GM10266 (cell line): ENCODE results near the gene ZRANB3.
"Not testable (repeated sequence)": the region's sequence is repeated elsewhere in the genome, so short reads cannot be mapped to it uniquely, and the experiment has no call there.

Experiments
- DNase-seq: peaks from one replicate; pipeline ENCODE4 v3.0.0; 2012; ENCODE audit errors: extremely low spot score
- TF ChIP-seq, protein P1 (sequence below): IDR thresholded peaks from 2 replicates; pipeline ENCODE4 v1.5.1; 2012; ENCODE audit warnings: mild to moderate bottlenecking, low read depth; ENCODE audit not compliant: control insufficient read depth, insufficient read depth; ENCODE audit errors: missing control alignments

Gene ZRANB3

DNA sequence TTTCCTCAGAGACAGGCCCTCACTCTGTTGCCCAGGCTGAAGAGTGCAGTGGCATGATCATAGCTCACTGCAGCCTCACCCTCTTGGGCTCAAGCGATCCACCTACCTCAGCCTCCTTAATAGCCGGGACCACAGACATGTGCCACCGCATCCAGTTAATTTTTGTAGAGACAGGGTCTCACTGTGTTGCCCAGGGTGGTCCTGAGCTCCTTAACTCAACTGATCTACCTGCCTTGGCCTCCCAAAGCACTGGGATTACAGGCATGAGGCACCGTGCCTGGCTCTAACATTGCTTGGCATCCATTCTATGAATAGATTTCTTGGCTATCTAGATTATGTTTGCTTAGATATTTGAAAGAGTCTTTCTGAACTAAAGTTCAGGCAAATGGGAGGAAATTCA lies 21.9 kb upstream of the ZRANB3 start:
- DNase-seq, result no peak
- TF ChIP-seq, protein P1, sequence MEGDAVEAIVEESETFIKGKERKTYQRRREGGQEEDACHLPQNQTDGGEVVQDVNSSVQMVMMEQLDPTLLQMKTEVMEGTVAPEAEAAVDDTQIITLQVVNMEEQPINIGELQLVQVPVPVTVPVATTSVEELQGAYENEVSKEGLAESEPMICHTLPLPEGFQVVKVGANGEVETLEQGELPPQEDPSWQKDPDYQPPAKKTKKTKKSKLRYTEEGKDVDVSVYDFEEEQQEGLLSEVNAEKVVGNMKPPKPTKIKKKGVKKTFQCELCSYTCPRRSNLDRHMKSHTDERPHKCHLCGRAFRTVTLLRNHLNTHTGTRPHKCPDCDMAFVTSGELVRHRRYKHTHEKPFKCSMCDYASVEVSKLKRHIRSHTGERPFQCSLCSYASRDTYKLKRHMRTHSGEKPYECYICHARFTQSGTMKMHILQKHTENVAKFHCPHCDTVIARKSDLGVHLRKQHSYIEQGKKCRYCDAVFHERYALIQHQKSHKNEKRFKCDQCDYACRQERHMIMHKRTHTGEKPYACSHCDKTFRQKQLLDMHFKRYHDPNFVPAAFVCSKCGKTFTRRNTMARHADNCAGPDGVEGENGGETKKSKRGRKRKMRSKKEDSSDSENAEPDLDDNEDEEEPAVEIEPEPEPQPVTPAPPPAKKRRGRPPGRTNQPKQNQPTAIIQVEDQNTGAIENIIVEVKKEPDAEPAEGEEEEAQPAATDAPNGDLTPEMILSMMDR, result no peak

GRCh38 chr2:135551356-135551755 lies 20.3 kb upstream of the ZRANB3 start:
- DNase-seq, result no peak
- TF ChIP-seq, protein P1, result no peak

- TF ChIP-seq, protein P1, result no peak
- DNase-seq, result no peak
Observed at GRCh38 chr2:135547311-135547710, 16.3 kb upstream of the ZRANB3 start.

- no peak for DNase-seq
- TF ChIP-seq, protein P1, result no peak
Observed at GRCh38 chr2:135546436-135546835, 15.4 kb upstream of the ZRANB3 start.

DNA sequence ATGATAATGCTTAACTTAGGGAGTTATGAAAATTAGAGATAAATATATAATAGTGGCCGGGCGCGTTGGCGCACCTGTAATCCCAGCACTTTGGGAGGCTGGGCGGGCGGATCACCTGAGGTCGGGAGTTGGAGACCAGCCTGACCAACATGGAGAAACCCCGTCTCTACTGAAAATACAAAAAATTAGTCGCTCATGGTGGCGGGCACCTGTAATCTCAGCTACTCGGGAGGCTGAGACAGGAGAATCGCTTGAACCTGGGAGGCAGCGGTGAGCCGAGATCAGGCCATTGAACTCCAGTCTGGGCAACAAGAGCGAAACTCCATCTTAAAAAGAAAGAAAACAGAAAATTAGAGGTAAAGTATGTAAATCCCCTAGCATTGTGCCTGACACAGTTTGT lies 2.5 kb upstream of the ZRANB3 start:
- not testable (repeated sequence) for DNase-seq

GRCh38 chr2:135532581-135532980 lies 1.6 kb upstream of the ZRANB3 start:
- TF ChIP-seq, protein P1, result no peak
- DNase-seq, result no peak

DNA sequence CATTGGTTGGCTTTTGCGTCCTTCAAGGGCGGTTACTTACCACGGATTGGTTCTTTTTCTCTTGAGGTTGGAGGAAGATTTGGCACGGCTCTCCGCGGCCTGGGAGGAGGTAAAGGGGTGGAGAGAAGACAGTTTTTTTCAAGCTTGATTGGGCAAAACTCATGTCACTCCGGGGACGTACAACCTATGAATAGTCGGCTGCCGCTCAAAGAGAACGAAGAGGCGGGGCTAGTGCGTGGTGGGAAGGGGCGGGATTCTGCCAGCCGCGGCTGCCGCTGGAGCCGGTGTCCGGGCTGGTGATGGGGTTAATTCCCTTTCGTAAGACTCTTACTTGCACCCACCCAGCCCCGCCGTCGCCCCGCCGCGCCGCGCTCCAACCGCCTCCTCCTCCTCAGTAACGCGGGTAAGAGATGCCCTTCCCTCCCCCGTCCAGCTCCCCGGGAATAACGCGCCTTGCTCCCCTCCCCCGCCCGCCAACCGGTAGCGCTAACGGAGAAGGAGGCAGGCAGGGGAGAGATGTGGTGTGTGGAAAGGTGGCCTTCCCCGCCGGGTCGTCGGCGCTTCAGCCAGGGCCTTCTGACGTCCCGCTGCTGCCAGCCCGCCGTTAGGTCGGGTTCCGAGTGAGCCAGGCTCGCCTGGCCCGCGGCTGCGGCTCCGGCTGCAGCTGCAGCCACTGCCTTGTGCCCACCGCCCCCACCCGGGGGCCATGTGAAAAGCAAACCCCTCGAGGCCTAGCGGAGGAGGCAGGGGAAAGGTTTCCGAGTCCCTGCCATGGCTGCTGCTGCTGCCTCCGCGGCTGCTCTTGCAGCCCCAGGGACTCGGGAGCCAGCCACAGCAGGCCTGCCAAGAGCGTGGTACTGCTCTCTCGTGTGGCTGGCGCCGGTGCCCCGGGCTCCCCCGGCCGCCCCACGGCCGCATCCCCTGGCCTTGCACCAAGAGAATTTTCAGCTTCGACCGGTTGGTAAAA lies 496 bp upstream of the ZRANB3 start, which contains the start of gene R3HDM1:
R3HDM1 (plus strand) TSS at position 254 of the 967 bp plus-strand sequence. CDS start 73,362 bp downstream, outside the sequence.
- TF ChIP-seq, protein P1, result peak; percentile 44
- peak; percentile 96 for DNase-seq
